Measurements from ENCODE around the gene CDH1. TPM values are rescaled to one million over a fixed set of nuclear protein-coding genes. Genes with fewer than 3 reads are reported as not detected.

Gene CDH1
- total RNA-seq, 4 donors from 2014 or later, result 156 to 243 (median 188) TPM

DNA sequence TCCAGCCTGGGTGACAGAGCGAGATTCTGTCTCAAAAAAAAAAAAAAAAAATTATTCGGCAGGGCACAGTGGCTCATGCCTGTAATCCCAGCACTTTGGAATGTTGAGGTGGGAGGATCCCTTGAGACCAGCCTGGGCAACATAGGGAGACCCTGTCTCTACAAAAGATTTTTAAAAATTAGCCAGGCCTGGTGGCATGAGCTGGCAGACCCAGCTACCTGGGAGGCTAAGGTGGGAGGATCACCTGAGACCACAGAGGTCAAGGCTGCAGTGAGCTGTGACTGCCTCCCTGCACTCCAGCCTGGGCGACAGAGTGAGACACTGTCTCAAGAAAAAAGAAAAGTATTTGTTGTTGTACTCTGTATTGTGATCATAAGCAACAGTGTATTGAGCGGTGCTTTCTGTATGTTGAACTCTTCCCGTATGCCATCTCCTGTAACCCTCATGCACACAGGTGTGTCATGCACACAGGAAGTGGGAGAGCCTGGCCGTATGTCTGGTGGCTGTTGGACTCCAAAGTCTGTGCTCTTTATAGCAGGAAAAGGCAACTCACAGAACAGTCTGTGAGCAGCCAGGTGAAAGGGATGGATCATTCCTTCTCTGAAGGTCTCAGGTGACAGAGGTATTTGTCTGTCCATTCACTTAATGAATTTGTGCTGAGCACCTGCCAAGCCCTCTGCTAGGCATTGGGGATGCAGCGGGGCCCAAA, 17.1 kb downstream of the CDH1 start:
- WGBS, 2 donors, result 63 to 73% methylated on average over 7 of the region's 7 CpGs
- no peak overlapping the region for H3K4me3 ChIP-seq (ENCODE audit: low read depth, poor library complexity, severe bottlenecking)
- intact Hi-C loops (cut with DNase I; ENCODE audit: low total_unique reads), result no loop called here
- DNase-seq (ENCODE audit: low spot score in 2 of 2), result no peak
- TF ChIP-seq, protein P1, sequence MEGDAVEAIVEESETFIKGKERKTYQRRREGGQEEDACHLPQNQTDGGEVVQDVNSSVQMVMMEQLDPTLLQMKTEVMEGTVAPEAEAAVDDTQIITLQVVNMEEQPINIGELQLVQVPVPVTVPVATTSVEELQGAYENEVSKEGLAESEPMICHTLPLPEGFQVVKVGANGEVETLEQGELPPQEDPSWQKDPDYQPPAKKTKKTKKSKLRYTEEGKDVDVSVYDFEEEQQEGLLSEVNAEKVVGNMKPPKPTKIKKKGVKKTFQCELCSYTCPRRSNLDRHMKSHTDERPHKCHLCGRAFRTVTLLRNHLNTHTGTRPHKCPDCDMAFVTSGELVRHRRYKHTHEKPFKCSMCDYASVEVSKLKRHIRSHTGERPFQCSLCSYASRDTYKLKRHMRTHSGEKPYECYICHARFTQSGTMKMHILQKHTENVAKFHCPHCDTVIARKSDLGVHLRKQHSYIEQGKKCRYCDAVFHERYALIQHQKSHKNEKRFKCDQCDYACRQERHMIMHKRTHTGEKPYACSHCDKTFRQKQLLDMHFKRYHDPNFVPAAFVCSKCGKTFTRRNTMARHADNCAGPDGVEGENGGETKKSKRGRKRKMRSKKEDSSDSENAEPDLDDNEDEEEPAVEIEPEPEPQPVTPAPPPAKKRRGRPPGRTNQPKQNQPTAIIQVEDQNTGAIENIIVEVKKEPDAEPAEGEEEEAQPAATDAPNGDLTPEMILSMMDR (IDR thresholded peaks at IDR 0.05), result no peak
- TF ChIP-seq POLR2A (IDR thresholded peaks at IDR 0.05), result no peak

DNA sequence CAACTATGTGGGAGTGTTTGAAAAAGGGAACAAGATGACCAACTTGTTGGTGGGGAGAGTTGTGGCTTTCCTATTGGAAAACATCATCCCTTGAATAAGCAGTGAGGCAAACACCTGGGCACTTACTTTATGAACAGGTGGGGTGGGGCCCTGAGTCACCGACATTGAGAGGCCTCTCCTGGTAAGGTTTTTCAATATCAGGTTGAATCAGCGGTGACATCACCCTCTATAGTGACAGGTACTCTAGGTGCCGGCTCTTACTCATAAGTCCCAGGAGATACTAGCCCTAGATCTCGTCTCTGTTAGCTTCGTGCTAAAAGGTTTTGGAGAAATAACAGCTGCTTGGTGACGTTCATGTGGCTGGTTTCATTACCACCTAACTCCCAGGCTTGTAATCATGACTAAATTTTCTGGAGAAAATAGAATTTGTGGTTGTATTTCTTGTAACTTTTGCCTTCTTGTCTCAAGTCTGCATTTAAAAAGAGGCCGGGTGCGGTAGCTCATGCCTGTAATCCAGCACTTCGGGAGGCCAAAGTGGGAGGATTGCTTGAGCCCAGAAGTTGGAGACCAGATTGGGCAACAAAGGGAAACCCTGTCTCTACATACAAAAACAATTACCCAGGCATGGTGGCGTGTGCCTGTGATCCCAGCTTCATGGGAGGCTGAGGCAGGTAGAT, 19.3 kb downstream of the CDH1 start:
- 55 to 64% methylated on average over 10 of the region's 10 CpGs for WGBS, 2 donors
- TF ChIP-seq POLR2A (IDR thresholded peaks at IDR 0.05), result no peak
- TF ChIP-seq, protein P1 (IDR thresholded peaks at IDR 0.05), result no peak
- H3K4me3 ChIP-seq (ENCODE audit: low read depth, poor library complexity, severe bottlenecking), result no peak overlapping the region
- intact Hi-C loops (cut with DNase I; ENCODE audit: low total_unique reads), result no loop called here
- DNase-seq (ENCODE audit: low spot score in 2 of 2), result peak in 1 of 2 donors; percentile 69

DNA sequence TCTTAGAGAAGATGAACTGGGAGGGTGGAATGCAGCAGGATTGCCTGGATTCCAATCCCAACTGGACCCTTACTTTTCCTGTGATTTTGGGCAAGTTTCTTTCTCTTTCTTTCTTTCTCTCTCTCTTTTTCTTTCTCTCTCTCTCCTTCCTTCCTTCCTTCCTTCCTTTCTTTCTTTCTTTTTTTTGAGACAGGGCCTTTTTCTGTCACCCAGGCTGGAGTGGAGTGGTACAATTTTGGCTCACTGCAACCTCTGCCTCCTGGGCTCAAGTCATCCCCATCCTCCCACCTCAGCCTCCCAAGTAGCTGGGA, 20.5 kb downstream of the CDH1 start:
- DNase-seq (ENCODE audit: low spot score in 2 of 2), result no peak
- no peak overlapping the region for H3K4me3 ChIP-seq (ENCODE audit: low read depth, poor library complexity, severe bottlenecking)
- no peak for TF ChIP-seq POLR2A (IDR thresholded peaks at IDR 0.05)
- TF ChIP-seq, protein P1 (IDR thresholded peaks at IDR 0.05), result no peak
- intact Hi-C loops (cut with DNase I; ENCODE audit: low total_unique reads), result no loop called here

DNA sequence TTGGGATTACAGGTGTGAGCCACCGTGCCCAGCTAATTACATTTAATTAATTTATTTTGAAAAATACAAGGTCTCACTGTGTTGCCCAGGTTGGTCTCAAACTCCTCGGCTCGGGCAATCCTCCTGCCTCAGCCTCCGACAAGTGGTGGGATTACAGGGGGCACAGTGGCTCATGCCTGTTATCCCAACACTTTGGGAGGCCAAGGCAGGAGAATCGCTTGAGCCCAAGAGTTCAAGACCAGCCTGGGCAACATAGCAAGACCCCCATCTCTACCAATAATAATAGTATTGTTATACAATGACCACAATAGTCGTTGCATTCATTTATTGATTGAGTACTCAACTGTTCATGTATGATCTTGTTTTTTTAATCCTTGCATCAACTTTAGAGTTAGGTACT, 22.0 kb downstream of the CDH1 start:
- no peak overlapping the region for H3K4me3 ChIP-seq (ENCODE audit: low read depth, poor library complexity, severe bottlenecking)
- intact Hi-C loops (cut with DNase I; ENCODE audit: low total_unique reads), result no loop called here
- no peak for TF ChIP-seq POLR2A (IDR thresholded peaks at IDR 0.05)
- TF ChIP-seq, protein P1 (IDR thresholded peaks at IDR 0.05), result no peak
- DNase-seq (ENCODE audit: low spot score in 2 of 2), result no peak
- WGBS, 2 donors, result 96% methylated on average over 6 of the region's 6 CpGs

DNA sequence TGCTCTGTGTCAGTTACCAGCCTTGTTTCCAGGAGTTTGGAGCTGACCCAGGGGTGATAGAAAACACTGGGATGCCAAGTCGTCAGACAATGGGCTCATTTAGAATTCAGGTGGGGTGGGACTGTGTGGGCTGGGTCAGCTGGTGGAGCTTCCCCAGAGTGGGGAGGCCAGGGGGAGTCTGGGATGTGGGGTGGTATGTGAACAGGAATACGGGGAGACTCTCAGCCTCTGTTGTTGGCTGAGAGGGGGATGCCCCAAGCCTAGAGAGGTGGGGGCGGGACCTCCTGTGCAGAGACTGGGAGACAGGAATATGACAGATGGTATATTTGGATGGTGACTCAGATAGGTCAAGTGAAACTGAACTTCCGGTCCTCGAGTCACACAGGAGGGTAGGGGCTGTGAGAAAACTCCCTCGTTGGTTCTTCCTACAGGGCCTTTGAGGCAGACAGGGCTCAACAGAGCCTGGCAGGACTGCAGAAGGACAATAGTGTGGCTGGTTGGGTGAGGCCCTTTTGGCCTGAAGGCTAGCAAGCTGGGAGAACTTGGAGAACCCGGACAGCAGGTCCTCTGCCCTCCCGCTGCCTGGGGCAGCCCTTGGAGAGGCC, 23.7 kb downstream of the CDH1 start:
- 48 to 59% methylated on average over 8 of the region's 8 CpGs for WGBS, 2 donors
- H3K4me3 ChIP-seq (ENCODE audit: low read depth, poor library complexity, severe bottlenecking), result no peak overlapping the region
- no peak for DNase-seq (ENCODE audit: low spot score in 2 of 2)
- TF ChIP-seq POLR2A (IDR thresholded peaks at IDR 0.05), result no peak
- TF ChIP-seq, protein P1 (IDR thresholded peaks at IDR 0.05), result no peak
- intact Hi-C loops (cut with DNase I; ENCODE audit: low total_unique reads), result no loop called here
